Sigmoid colon (tissue), 7 donors: ENCODE data around the gene LRRC49. TPM values are rescaled to one million over a fixed set of nuclear protein-coding genes. Genes with fewer than 3 reads are reported as not detected.
A peak's percentile ranks its signal among the peaks of the same experiment; 100 is the strongest.

Source experiments
- DNase-seq: peaks from one replicate; pipeline ENCODE4 v3.0.0-alpha.2; 2019
- H3K27ac ChIP-seq, 4 donors: fragments of 200-600 bp; sonication (generic); one replicate each; pipeline ENCODE4 v1.5.1; 2016 to 2019; ENCODE audit warnings: mild to moderate bottlenecking in 1 of 4
- H3K27me3 ChIP-seq, 3 donors: fragments of 200-600 bp; sonication (generic); one replicate each; pipeline ENCODE4 v1.5.1; 2019; ENCODE audit warnings: mild to moderate bottlenecking in 1 of 3
- H3K36me3 ChIP-seq, 4 donors: fragments of 200-600 bp; sonication (generic); one replicate each; pipeline ENCODE4 v1.5.1; 2016 to 2019
- H3K4me1 ChIP-seq, 4 donors: fragments of 200-600 bp; sonication (generic); one replicate each; pipeline ENCODE4 v1.5.1; 2017 to 2019
- H3K4me3 ChIP-seq, 4 donors: fragments of 200-600 bp; sonication (generic); one replicate each; pipeline ENCODE4 v1.5.1; 2017 to 2019; ENCODE audit warnings: mild to moderate bottlenecking in 2 of 4, moderate library complexity in 1 of 4
- H3K9me3 ChIP-seq, 4 donors: fragments of 200-600 bp in 3 of 4; sonication (generic) in 3 of 4; one replicate each; pipeline versions ENCODE4 v1.5.1 to v1.6.1; 2013 to 2019
- EP300 ChIP-seq, 4 donors: sonication (generic); formaldehyde crosslinking; IDR thresholded peaks; one replicate each; pipeline ENCODE4 v1.6.1; 2017; ENCODE audit warnings: antibody characterized with exemption in 4 of 4
- POLR2A ChIP-seq, 2 donors: fragments of 450-650 bp; IDR thresholded peaks; one replicate each; pipeline ENCODE4 v1.6.1; 2016; ENCODE audit warnings: antibody characterized with exemption in 2 of 2, mild to moderate bottlenecking in 2 of 2, moderate library complexity in 2 of 2
- POLR2AphosphoS5 ChIP-seq, 4 donors: sonication (generic); formaldehyde crosslinking; IDR thresholded peaks; one replicate each; pipeline ENCODE4 v1.6.1; 2017; ENCODE audit warnings: antibody characterized with exemption in 4 of 4
- WGBS, 2 donors: extraction: QIAGEN DNeasy Blood & Tissue Kit; methylation state at CpG; one replicate each; pipeline ENCODE4 v1.1.7; 2013; 5-methylcytosine and 5-hydroxymethylcytosine counted together
- intact Hi-C: fragments of 100-400 bp; cut with DNase I; formaldehyde crosslinking; loops from one replicate; pipeline ENCODE4 v1.15.1; 2023
- polyA plus RNA-seq, 3 donors: library from polyadenylated mRNA; stranded (reverse); fragments of 200-250 nt; gene quantifications; one replicate each; pipeline ENCODE4 v1.2.3, GENCODE V29; 2013
- total RNA-seq, 4 donors: library from RNA; depleted of rRNA; stranded (reverse); fragments of >200 nt; gene quantifications; one replicate each; pipeline ENCODE4 v1.1.0, GENCODE V29; 2016
- TF ChIP-seq, protein P1 (sequence below), 4 experiments: fragments of 450-650 bp in 3 of 4; fragments of 200-600 bp in 1 of 4; IDR thresholded peaks; one replicate each; pipeline ENCODE4 v1.5.1; 2016 to 2019; ENCODE audit warnings: antibody characterized with exemption in 4 of 4, mild to moderate bottlenecking in 3 of 4, moderate library complexity in 2 of 4
- donor health status: healthy with polysubstance abuse.
- donor health status: Bipolar disorder and iron deficiency.
- donor health status: healthy.

The LRRC49 gene
- total and polyA plus RNA-seq, 7 donors, result 1.6 to 20.2 (median 10.3) TPM

GRCh38 chr15:70852501-70853317, 39.9 kb upstream of the LRRC49 start:
- WGBS, 2 donors, result 72 to 80% methylated on average over 11 of the region's 11 CpGs
- Histone ChIP-seq H3K4me1 (peaks cover 0 to 34% (median 23%) of the 10 kb centered on the region in 4 donors), H3K36me3 (peaks cover 0 to 8% (median 0%) of the 10 kb centered on the region in 4 donors), H3K4me3 (peak overlapping the region; percentile 68 to 87 (median 80)), H3K27me3 (no peaks in the 10 kb centered on the region), H3K27ac (peak overlapping the region; percentile 79 to 90 (median 88)), H3K9me3 (no peaks in the 10 kb centered on the region)
- TF ChIP-seq EP300 (IDR thresholded peaks at IDR 0.05), result no peak
- TF ChIP-seq POLR2AphosphoS5 (IDR thresholded peaks at IDR 0.05), result no peak
- TF ChIP-seq, protein P1, sequence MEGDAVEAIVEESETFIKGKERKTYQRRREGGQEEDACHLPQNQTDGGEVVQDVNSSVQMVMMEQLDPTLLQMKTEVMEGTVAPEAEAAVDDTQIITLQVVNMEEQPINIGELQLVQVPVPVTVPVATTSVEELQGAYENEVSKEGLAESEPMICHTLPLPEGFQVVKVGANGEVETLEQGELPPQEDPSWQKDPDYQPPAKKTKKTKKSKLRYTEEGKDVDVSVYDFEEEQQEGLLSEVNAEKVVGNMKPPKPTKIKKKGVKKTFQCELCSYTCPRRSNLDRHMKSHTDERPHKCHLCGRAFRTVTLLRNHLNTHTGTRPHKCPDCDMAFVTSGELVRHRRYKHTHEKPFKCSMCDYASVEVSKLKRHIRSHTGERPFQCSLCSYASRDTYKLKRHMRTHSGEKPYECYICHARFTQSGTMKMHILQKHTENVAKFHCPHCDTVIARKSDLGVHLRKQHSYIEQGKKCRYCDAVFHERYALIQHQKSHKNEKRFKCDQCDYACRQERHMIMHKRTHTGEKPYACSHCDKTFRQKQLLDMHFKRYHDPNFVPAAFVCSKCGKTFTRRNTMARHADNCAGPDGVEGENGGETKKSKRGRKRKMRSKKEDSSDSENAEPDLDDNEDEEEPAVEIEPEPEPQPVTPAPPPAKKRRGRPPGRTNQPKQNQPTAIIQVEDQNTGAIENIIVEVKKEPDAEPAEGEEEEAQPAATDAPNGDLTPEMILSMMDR (IDR thresholded peaks at IDR 0.05), result no peak
- TF ChIP-seq POLR2A (IDR thresholded peaks at IDR 0.05), result no peak
- DNase-seq, result no peak
- intact Hi-C loops, result loop anchor here (5.0 kb wide), 1 partner anchor 40 kb away; the partner anchor contains the start of genes LRRC49 and THAP10

DNA sequence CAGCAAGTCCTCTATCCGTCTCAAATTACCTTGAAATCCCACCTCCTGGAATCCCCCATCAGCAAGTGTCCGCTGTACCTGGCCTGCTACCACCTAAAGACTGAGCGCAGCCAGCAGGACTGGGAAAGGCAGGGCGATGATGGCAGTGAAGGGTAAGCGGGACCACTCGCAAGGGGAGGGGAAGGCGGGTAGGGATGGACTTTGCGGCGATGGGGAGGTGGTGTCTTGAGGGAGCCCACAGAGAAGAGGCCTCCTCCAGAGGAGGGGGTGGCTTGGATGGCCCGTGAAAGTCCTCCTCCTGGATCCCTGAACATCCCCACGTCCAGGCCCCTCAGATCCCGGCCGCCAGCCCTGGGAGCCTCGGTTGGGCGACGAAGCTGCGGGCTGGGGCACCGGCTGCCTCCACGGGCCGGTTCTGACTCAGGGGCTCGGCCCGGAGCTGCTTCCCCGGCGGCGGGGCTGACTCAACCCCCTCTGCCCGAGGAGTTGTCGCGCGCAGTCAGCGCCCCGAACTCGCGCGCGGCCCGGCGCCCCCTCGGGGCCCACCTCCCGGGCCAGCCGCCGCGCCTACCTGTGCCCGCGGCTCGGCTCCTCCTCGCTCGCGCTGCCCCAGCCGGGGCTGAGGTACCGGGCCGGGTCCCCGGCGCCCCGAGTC, 39.2 kb upstream of the LRRC49 start:
- H3K27ac ChIP-seq, result peak overlapping the region; percentile 79 to 90 (median 88)
- intact Hi-C loops, result loop anchor here (5.0 kb wide), 1 partner anchor 39 kb away; the partner anchor contains the start of genes LRRC49 and THAP10
- peaks cover 0 to 8% (median 0%) of the 10 kb centered on the region in 4 donors for H3K36me3 ChIP-seq
- DNase-seq, result no peak
- TF ChIP-seq POLR2AphosphoS5 (IDR thresholded peaks at IDR 0.05), result no peak
- TF ChIP-seq EP300 (IDR thresholded peaks at IDR 0.05), result no peak
- TF ChIP-seq POLR2A (IDR thresholded peaks at IDR 0.05), result no peak
- TF ChIP-seq, protein P1 (IDR thresholded peaks at IDR 0.05), result no peak
- H3K4me1 ChIP-seq, result peaks cover 0 to 34% (median 23%) of the 10 kb centered on the region in 4 donors
- no peaks in the 10 kb centered on the region for H3K27me3 ChIP-seq
- WGBS, 2 donors, result 11 to 16% methylated on average over 54 of the region's 54 CpGs
- peak overlapping the region; percentile 68 to 87 (median 80) for H3K4me3 ChIP-seq
- H3K9me3 ChIP-seq, result no peaks in the 10 kb centered on the region

DNA sequence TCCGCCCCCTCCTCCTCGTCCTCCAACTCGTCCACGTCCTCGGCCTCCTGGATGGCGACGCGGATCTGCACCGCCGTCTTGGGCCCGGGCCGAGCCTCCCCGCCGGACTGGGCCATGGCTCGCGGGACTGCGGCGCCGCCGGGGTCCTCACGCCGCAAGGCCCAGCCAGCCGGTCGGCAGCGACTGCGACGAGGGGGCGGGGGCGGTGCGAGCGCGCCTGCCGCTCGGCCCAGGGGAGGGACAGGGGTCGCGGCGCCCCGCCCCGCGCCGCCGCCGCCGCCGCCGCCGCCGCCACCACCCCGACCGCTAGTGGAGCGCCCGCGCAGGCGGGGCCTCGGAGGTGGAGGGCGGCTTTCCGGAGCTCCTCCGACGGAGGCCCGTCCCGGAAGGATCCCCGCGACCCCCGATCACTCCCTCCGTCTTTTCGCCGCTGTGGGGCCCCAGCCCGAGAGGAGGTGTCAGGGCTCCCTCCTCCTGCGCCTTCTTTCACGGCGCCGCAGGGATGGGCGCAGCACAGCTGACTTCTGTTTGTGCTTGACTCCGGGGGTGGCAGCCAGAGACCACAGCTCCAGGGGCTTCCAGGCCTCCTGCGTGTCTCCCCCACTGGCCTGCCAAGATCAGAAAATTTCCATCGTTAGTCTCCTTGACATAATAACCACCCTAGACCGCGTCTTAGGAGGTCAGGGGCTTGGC, 38.5 kb upstream of the LRRC49 start, which contains the start of gene LARP6:
Gene LARP6 (minus strand): TSS at position 185 of the 693 bp plus-strand sequence. CDS start 69 bp downstream, at position 116.
- Histone ChIP-seq H3K9me3 (no peaks in the 10 kb centered on the region), H3K4me1 (peaks cover 0 to 34% (median 23%) of the 10 kb centered on the region in 4 donors), H3K27me3 (no peaks in the 10 kb centered on the region), H3K27ac (peak within 1 kb of the TSS; percentile 79 to 90 (median 88)), H3K4me3 (peak within 1 kb of the TSS; percentile 68 to 87 (median 80)), H3K36me3 (peaks cover 0 to 8% (median 0%) of the 10 kb centered on the region in 4 donors)
- peak in 2 of 4 donors; percentile 58 to 70 for TF ChIP-seq POLR2AphosphoS5 (IDR thresholded peaks at IDR 0.05)
- no peak for TF ChIP-seq EP300 (IDR thresholded peaks at IDR 0.05)
- TF ChIP-seq POLR2A (IDR thresholded peaks at IDR 0.05), result peak in 1 of 2 donors; percentile 28
- intact Hi-C loops, result loop anchor here (5.0 kb wide), 1 partner anchor 38 kb away; the partner anchor contains the start of genes LRRC49 and THAP10
- peak; percentile 73 for DNase-seq
- whole genome bisulfite sequencing, 2 donors, result 1% methylated on average over 78 of the region's 78 CpGs

- no peak for TF ChIP-seq POLR2AphosphoS5 (IDR thresholded peaks at IDR 0.05)
- TF ChIP-seq, protein P1 (IDR thresholded peaks at IDR 0.05), result no peak
- no peak for TF ChIP-seq EP300 (IDR thresholded peaks at IDR 0.05)
- no peak for TF ChIP-seq POLR2A (IDR thresholded peaks at IDR 0.05)
- intact Hi-C loops, result loop anchor here (5.0 kb wide), 1 partner anchor 38 kb away; the partner anchor contains the start of genes LRRC49 and THAP10
- H3K4me3 ChIP-seq, result peak overlapping the region; percentile 68 to 87 (median 80)
- peaks cover 0 to 34% (median 23%) of the 10 kb centered on the region in 4 donors for H3K4me1 ChIP-seq
- no peak for DNase-seq
- H3K9me3 ChIP-seq, result no peaks in the 10 kb centered on the region
- peaks cover 0 to 8% (median 0%) of the 10 kb centered on the region in 4 donors for H3K36me3 ChIP-seq
- 32 to 52% methylated on average over 4 of the region's 4 CpGs for WGBS, 2 donors
- peak overlapping the region; percentile 79 to 90 (median 88) for H3K27ac ChIP-seq
- H3K27me3 ChIP-seq, result no peaks in the 10 kb centered on the region
Observed at GRCh38 chr15:70854666-70854976, 38.0 kb upstream of the LRRC49 start.
